DOHH2 (cell line): ENCODE data around the gene SHROOM3.

ENCODE experiments used
- EZH2phosphoT487 ChIP-seq: fragments of 200-600 bp; sonication (generic); IDR thresholded peaks from 2 replicates; pipeline ENCODE4 v1.6.1; 2017; ENCODE audit warnings: borderline replicate concordance, mild to moderate bottlenecking, antibody characterized with exemption, low read length, moderate library complexity, mixed read lengths
- TF ChIP-seq, protein P1 (sequence below): fragments of 200-600 bp; sonication (generic); IDR thresholded peaks from one replicate; pipeline ENCODE4 v1.5.1; 2014; ENCODE audit warnings: antibody characterized with exemption, mild to moderate bottlenecking, low read depth, low read length; ENCODE audit not compliant: poor library complexity, severe bottlenecking

DNA sequence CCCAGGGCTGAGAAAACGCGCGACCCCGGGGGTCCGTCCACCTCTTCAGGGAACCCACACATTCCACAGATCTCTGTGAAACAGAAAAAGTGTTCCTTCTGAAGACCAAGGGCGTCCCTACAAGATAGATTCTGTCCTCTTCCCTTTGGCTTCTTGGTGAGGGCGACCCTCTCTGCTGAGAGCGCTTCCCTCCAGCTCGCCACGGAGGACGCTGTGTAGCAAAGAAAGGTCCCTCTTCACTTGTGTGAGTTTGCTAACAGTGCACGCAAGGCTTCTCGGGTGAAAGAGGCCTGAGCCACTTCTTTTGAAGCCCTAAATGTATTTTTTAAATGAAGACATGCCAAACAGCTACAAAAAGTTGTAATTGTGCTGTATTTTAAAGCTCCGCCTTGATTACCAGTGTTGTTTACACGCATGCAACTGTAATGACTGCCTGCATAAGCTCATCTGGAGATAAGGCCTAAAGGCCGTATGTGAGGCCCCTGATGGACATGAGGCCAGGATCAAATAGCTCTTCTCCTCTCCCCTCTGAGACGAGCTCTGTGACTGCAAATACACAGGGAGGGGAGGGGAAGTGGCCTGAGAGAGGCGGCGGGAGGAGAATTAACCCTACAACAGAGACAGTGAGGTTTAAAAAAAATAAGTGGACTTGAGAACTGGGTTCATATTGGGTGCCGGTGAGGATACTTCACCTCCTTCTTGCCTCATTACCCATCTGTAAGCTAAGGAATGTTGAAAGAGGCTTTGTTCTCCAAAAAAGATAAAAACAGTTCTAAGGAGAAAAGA, 367.4 kb downstream of the SHROOM3 start:
- TF ChIP-seq, protein P1, sequence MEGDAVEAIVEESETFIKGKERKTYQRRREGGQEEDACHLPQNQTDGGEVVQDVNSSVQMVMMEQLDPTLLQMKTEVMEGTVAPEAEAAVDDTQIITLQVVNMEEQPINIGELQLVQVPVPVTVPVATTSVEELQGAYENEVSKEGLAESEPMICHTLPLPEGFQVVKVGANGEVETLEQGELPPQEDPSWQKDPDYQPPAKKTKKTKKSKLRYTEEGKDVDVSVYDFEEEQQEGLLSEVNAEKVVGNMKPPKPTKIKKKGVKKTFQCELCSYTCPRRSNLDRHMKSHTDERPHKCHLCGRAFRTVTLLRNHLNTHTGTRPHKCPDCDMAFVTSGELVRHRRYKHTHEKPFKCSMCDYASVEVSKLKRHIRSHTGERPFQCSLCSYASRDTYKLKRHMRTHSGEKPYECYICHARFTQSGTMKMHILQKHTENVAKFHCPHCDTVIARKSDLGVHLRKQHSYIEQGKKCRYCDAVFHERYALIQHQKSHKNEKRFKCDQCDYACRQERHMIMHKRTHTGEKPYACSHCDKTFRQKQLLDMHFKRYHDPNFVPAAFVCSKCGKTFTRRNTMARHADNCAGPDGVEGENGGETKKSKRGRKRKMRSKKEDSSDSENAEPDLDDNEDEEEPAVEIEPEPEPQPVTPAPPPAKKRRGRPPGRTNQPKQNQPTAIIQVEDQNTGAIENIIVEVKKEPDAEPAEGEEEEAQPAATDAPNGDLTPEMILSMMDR, result no peak
- TF ChIP-seq EZH2phosphoT487, result no peak
